Measurements from ENCODE around the gene C5orf34. TPM values are rescaled to one million over a fixed set of nuclear protein-coding genes. Genes with fewer than 3 reads are reported as not detected.

The C5orf34 gene
- total and polyA plus RNA-seq, 10 donors: 1.2 to 4.3 (median 2.5) TPM

DNA sequence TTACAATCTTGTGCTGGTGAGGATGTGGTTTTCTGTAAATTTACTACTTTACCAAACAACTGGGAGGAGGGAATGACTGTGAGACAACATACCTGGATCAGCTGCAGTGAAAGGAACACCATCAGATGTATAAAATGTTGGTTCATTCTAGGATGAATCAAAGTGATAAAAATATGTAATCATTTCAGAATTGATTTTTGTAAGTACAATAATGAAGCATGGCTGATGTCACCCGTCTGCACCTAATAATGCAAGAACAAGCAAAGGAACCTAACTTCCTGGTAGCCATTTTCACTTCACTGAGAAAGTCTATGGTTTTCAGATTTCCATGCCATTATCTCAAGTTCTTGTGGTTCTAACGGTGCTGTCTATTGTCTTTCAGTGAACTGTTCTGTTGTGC, 18.7 kb upstream of the C5orf34 start:
- WGBS, 5 donors: 65 to 82% (median 77%) methylated on average over 2 of the region's 2 CpGs
- H3K4me1 ChIP-seq: peaks cover 0 to 5% (median 0%) of the 10 kb centered on the region in 6 donors
- H3K9me3 ChIP-seq: no peaks in the 10 kb centered on the region
- intact Hi-C loops (cut with DNase I; ENCODE audit: low total_unique reads): no loop called here
- no peak overlapping the region for H3K4me3 ChIP-seq
- H3K27ac ChIP-seq: no peak overlapping the region
- DNase-seq: no peak
- TF ChIP-seq, protein P1, sequence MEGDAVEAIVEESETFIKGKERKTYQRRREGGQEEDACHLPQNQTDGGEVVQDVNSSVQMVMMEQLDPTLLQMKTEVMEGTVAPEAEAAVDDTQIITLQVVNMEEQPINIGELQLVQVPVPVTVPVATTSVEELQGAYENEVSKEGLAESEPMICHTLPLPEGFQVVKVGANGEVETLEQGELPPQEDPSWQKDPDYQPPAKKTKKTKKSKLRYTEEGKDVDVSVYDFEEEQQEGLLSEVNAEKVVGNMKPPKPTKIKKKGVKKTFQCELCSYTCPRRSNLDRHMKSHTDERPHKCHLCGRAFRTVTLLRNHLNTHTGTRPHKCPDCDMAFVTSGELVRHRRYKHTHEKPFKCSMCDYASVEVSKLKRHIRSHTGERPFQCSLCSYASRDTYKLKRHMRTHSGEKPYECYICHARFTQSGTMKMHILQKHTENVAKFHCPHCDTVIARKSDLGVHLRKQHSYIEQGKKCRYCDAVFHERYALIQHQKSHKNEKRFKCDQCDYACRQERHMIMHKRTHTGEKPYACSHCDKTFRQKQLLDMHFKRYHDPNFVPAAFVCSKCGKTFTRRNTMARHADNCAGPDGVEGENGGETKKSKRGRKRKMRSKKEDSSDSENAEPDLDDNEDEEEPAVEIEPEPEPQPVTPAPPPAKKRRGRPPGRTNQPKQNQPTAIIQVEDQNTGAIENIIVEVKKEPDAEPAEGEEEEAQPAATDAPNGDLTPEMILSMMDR (IDR thresholded peaks at IDR 0.05 in 8 of 11, conservative IDR thresholded peaks at IDR 0.05 in 3 of 11): no peak
- TF ChIP-seq POLR2AphosphoS5 (IDR thresholded peaks at IDR 0.05): no peak
- TF ChIP-seq POLR2A (IDR thresholded peaks at IDR 0.05): no peak
- no peaks in the 10 kb centered on the region for H3K27me3 ChIP-seq (replicated peaks in 1 of 7)
- H3K36me3 ChIP-seq: peaks cover 13 to 100% (median 74%) of the 10 kb centered on the region in 6 donors

DNA sequence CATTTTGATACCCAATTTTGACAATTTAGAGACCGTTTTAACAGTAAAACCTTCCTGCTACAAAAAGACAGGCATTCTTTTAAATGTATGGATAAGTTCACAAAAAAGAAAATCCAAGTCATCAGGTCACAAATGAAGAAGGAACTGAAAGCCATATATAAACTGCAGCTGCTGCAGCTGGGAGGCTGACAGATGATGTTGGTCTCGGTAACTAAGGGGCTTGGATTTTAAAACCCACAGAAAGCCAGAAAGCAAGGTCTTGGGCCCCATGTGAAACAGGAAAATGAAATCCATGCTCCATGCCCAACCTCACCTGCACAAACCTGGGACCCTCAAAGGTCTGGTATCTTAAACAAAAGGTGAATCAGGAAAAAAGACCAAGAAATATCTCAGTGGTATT, 15.7 kb upstream of the C5orf34 start:
- Histone ChIP-seq H3K4me1 (no peaks in the 10 kb centered on the region), H3K27me3 (replicated peaks in 1 of 7) (no peaks in the 10 kb centered on the region), H3K36me3 (peaks cover 13 to 92% (median 71%) of the 10 kb centered on the region in 6 donors), H3K9me3 (no peaks in the 10 kb centered on the region), H3K27ac (no peak overlapping the region), H3K4me3 (no peak overlapping the region)
- intact Hi-C loops (cut with DNase I; ENCODE audit: low total_unique reads): no loop called here
- 76 to 87% (median 85%) methylated on average over 2 of the region's 2 CpGs for WGBS, 5 donors
- DNase-seq: no peak
- no peak for TF ChIP-seq POLR2A (IDR thresholded peaks at IDR 0.05)
- TF ChIP-seq, protein P1 (IDR thresholded peaks at IDR 0.05 in 8 of 11, conservative IDR thresholded peaks at IDR 0.05 in 3 of 11): no peak
- no peak for TF ChIP-seq POLR2AphosphoS5 (IDR thresholded peaks at IDR 0.05)

DNA sequence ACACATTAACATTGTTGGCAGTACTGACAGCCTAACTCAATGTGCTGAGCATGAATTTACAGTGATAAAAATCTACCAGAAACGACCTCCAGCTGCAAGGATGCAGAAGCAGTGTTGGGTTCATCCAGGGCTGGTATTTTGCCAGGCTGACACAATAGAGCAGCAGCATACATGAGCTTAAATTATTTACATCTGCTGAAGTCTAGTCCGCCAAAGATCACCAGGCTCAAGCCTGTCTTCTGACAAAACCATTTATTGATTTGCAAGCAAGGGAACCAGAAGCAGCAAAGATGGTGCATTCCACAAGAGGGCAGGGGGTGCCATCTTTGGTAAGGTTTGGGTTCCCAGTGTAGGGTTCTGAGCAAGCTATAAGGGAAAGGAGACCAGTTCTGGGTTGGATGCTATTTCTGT, 8.7 kb upstream of the C5orf34 start:
- no peak for TF ChIP-seq POLR2A (IDR thresholded peaks at IDR 0.05)
- no peak for TF ChIP-seq POLR2AphosphoS5 (IDR thresholded peaks at IDR 0.05)
- TF ChIP-seq, protein P1 (IDR thresholded peaks at IDR 0.05 in 8 of 11, conservative IDR thresholded peaks at IDR 0.05 in 3 of 11): no peak
- Histone ChIP-seq H3K4me1 (no peaks in the 10 kb centered on the region), H3K27me3 (replicated peaks in 1 of 7) (no peaks in the 10 kb centered on the region), H3K27ac (no peak overlapping the region), H3K36me3 (peaks cover under 1 to 49% (median 26%) of the 10 kb centered on the region in 6 donors), H3K4me3 (no peak overlapping the region), H3K9me3 (no peaks in the 10 kb centered on the region)
- WGBS, 5 donors: 75 to 84% (median 82%) methylated on average over 2 of the region's 2 CpGs
- intact Hi-C loops (cut with DNase I; ENCODE audit: low total_unique reads): no loop called here
- DNase-seq: no peak

DNA sequence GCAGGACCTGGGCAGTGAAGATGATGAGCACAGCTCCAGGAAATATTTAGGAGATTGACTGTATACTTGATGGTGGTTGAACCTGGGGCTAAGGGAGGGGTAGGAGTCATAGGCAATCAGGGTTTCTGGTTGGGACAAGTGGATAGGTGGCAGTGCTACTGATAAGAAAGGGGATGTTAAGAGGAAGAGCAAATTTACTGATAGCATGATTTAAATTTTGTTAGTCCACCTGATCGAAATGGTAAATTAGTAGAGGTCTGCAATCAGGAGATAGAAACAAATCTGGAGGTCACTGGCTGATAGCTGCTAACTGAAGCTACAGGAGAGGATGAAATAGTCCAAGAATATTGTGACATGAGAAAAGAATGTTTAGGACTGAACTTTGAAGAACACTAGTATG, 5.7 kb upstream of the C5orf34 start:
- Histone ChIP-seq H3K9me3 (no peaks in the 10 kb centered on the region), H3K36me3 (peaks cover 0 to 27% (median 11%) of the 10 kb centered on the region in 6 donors), H3K27ac (no peak overlapping the region), H3K4me1 (peaks cover 0 to 6% (median 4%) of the 10 kb centered on the region in 6 donors), H3K27me3 (replicated peaks in 1 of 7) (no peaks in the 10 kb centered on the region), H3K4me3 (no peak overlapping the region)
- WGBS, 5 donors: 91 to 98% (median 93%) methylated on average over 1 of the region's 1 CpG
- TF ChIP-seq POLR2A (IDR thresholded peaks at IDR 0.05) (no peak), POLR2AphosphoS5 (IDR thresholded peaks at IDR 0.05) (no peak)
- TF ChIP-seq, protein P1 (IDR thresholded peaks at IDR 0.05 in 8 of 11, conservative IDR thresholded peaks at IDR 0.05 in 3 of 11): no peak
- no peak for DNase-seq
- intact Hi-C loops (cut with DNase I; ENCODE audit: low total_unique reads): no loop called here

Measured in spleen (tissue), 11 donors.